H9 (cell line): ENCODE measurements around the gene AADAT. TPM values are rescaled to one million over a fixed set of nuclear protein-coding genes. Genes with fewer than 3 reads are reported as not detected.

ENCODE experiments used
- DNase-seq: peaks from one replicate; pipeline ENCODE4 v3.0.0-alpha.2; 2017
- H2AFZ ChIP-seq: one replicate; pipeline ENCODE4 v1.6.1; 2013; ENCODE audit warnings: mild to moderate bottlenecking, low read length, control low read depth, moderate library complexity
- H2AK5ac ChIP-seq: 2 replicates; pipeline ENCODE4 v1.6.1; 2013; ENCODE audit warnings: low read length, control low read depth, mixed read lengths; ENCODE audit not compliant: insufficient read length
- H2BK120ac ChIP-seq: one replicate; pipeline ENCODE4 v1.6.1; 2013; ENCODE audit warnings: low read depth, mild to moderate bottlenecking, low read length, control low read depth, inconsistent platforms; ENCODE audit not compliant: poor library complexity, severe bottlenecking
- H2BK12ac ChIP-seq: 2 replicates; pipeline ENCODE4 v1.6.1; 2013; ENCODE audit warnings: low read length, control low read depth, mixed read lengths, low read depth; ENCODE audit not compliant: insufficient read length
- H2BK15ac ChIP-seq: 2 replicates; pipeline ENCODE4 v1.6.1; 2013; ENCODE audit warnings: low read depth, low read length, control low read depth
- H2BK20ac ChIP-seq: one replicate; pipeline ENCODE4 v1.6.1; 2013; ENCODE audit warnings: low read depth, mild to moderate bottlenecking, low read length, control low read depth, inconsistent platforms; ENCODE audit not compliant: poor library complexity, severe bottlenecking
- H2BK5ac ChIP-seq: 2 replicates; pipeline ENCODE4 v1.6.1; 2013; ENCODE audit warnings: low read length, control low read depth, mixed read lengths; ENCODE audit not compliant: insufficient read length
- H3K14ac ChIP-seq: 2 replicates; pipeline ENCODE4 v1.6.1; 2013; ENCODE audit warnings: low read length, control low read depth; ENCODE audit not compliant: insufficient read depth
- H3K18ac ChIP-seq: 2 replicates; pipeline ENCODE4 v1.6.1; 2013; ENCODE audit warnings: low read depth, mild to moderate bottlenecking, mixed read lengths, low read length, control low read depth; ENCODE audit not compliant: insufficient read length
- H3K23ac ChIP-seq: 2 replicates; pipeline ENCODE4 v1.6.1; 2013; ENCODE audit warnings: low read length, control low read depth, mixed read lengths, low read depth; ENCODE audit not compliant: insufficient read length
- H3K23me2 ChIP-seq: 2 replicates; pipeline ENCODE4 v1.6.1; 2013; ENCODE audit warnings: low read depth, mild to moderate bottlenecking, mixed read lengths, low read length, control low read depth; ENCODE audit not compliant: insufficient read length, poor library complexity, severe bottlenecking
- H3K27ac ChIP-seq: 2 replicates; pipeline ENCODE4 v1.5.1; 2013; ENCODE audit warnings: low read length, control low read depth, mixed read lengths, low read depth; ENCODE audit not compliant: insufficient read length
- H3K27me3 ChIP-seq: 2 replicates; pipeline ENCODE4 v1.6.1; 2013; ENCODE audit warnings: low read length, control low read depth, inconsistent platforms; ENCODE audit not compliant: insufficient read depth
- H3K4ac ChIP-seq: 2 replicates; pipeline ENCODE4 v1.6.1; 2013; ENCODE audit warnings: low read depth, mild to moderate bottlenecking, control low read depth, inconsistent platforms, low read length, moderate library complexity
- H3K4me1 ChIP-seq: 2 replicates; pipeline ENCODE4 v1.6.1; 2013; ENCODE audit warnings: low read length, control low read depth, inconsistent platforms; ENCODE audit not compliant: insufficient read depth
- H3K4me2 ChIP-seq: 2 replicates; pipeline ENCODE4 v1.6.1; 2013; ENCODE audit warnings: low read length, control low read depth, mixed read lengths; ENCODE audit not compliant: insufficient read length, insufficient read depth
- H3K56ac ChIP-seq: 2 replicates; pipeline ENCODE4 v1.6.1; 2013; ENCODE audit warnings: low read depth, mild to moderate bottlenecking, mixed read lengths, low read length, control low read depth; ENCODE audit not compliant: insufficient read length
- H3K79me1 ChIP-seq: 2 replicates; pipeline ENCODE4 v1.6.1; 2013; ENCODE audit warnings: low read depth, mild to moderate bottlenecking, moderate library complexity, low read length, control low read depth, inconsistent platforms; ENCODE audit not compliant: insufficient read depth, poor library complexity, severe bottlenecking
- H3K79me2 ChIP-seq: 2 replicates; pipeline ENCODE4 v1.6.1; 2013; ENCODE audit warnings: low read length, control low read depth, inconsistent platforms; ENCODE audit not compliant: insufficient read depth
- H3K9ac ChIP-seq: 2 replicates; pipeline ENCODE4 v1.6.1; 2013; ENCODE audit warnings: low read length, control low read depth, mixed read lengths; ENCODE audit not compliant: insufficient read length; ENCODE audit errors: extremely low read depth
- H3K9me3 ChIP-seq: one replicate; pipeline ENCODE4 v1.6.1; 2013; ENCODE audit warnings: low read depth, low read length, inconsistent platforms; ENCODE audit not compliant: control insufficient read depth
- H3T11ph ChIP-seq: one replicate; pipeline ENCODE4 v1.6.1; 2013; ENCODE audit warnings: mild to moderate bottlenecking, low read length, control low read depth, inconsistent platforms
- H4K20me1 ChIP-seq: one replicate; pipeline ENCODE4 v1.6.1; 2013; ENCODE audit not compliant: control insufficient read depth, insufficient read length, insufficient read depth
- H4K5ac ChIP-seq: 2 replicates; pipeline ENCODE4 v1.6.1; 2013; ENCODE audit warnings: low read depth, mild to moderate bottlenecking, mixed read lengths, low read length, control low read depth; ENCODE audit not compliant: insufficient read length
- H4K8ac ChIP-seq: replicated peaks from 2 replicates; pipeline ENCODE4 v1.6.1; 2013; ENCODE audit warnings: low read length, control low read depth, mixed read lengths, low read depth; ENCODE audit not compliant: insufficient read length
- H4K91ac ChIP-seq: 2 replicates; pipeline ENCODE4 v1.6.1; 2013; ENCODE audit warnings: low read depth, mild to moderate bottlenecking, moderate library complexity, mixed read lengths, low read length, control low read depth; ENCODE audit not compliant: insufficient read length
- H3K27ac Mint-ChIP-seq, 3 experiments: 2 replicates in 2 of 3; 3 replicates in 1 of 3; pipeline ENCODE4 v1.8.0; 2020 to 2021; ENCODE audit warnings: mixed read lengths in 3 of 3, mild to moderate bottlenecking in 1 of 3, moderate library complexity in 1 of 3
- H3K27me3 Mint-ChIP-seq: 2 replicates; pipeline ENCODE4 v1.8.0; 2021; ENCODE audit warnings: low read depth, mild to moderate bottlenecking, moderate library complexity, mixed read lengths
- H3K36me3 Mint-ChIP-seq, 3 experiments: 2 replicates in 2 of 3; 3 replicates in 1 of 3; pipeline ENCODE4 v1.8.0; 2020 to 2021; ENCODE audit warnings: low read depth in 3 of 3, mixed read lengths in 3 of 3; ENCODE audit not compliant: insufficient read depth in 1 of 3
- H3K4me1 Mint-ChIP-seq, 2 experiments: 2 replicates each; pipeline ENCODE4 v1.8.0; 2020; ENCODE audit warnings: mixed read lengths in 2 of 2
- H3K4me3 Mint-ChIP-seq, 2 experiments: 2 replicates in 1 of 2; 3 replicates in 1 of 2; pipeline ENCODE4 v1.8.0; 2020 to 2021; ENCODE audit warnings: mild to moderate bottlenecking in 2 of 2, mixed read lengths in 2 of 2, moderate library complexity in 1 of 2
- H3K9me3 Mint-ChIP-seq, 2 experiments: 2 replicates in 1 of 2; 3 replicates in 1 of 2; pipeline ENCODE4 v1.8.0; 2020; ENCODE audit warnings: mild to moderate bottlenecking in 2 of 2, mixed read lengths in 2 of 2, moderate library complexity in 1 of 2
- WGBS: extraction: QIAGEN DNeasy Blood & Tissue Kit; methylation state at CpG from one replicate; pipeline ENCODE4 v1.1.7; 2013; ENCODE audit warnings: missing lambda C conversion rate, low lambda C conversion rate, mixed read lengths; ENCODE audit not compliant: insufficient read length; ENCODE audit errors: extremely low coverage; 5-methylcytosine and 5-hydroxymethylcytosine counted together
- total RNA-seq: library from RNA; stranded (reverse); gene quantifications from 2 replicates; pipeline ENCODE4 v1.2.1, GENCODE V29; 2021
- TF ChIP-seq, protein P1 (sequence below): fragments of 200-600 bp; sonication (generic); conservative IDR thresholded peaks from 3 replicates; pipeline ENCODE4 v1.8.0; 2021; ENCODE audit warnings: antibody characterized with exemption, mild to moderate bottlenecking

Gene AADAT
- total RNA-seq, 1 experiment from 2014 or later: 14.1 TPM

GRCh38 chr4:170068438-170069128, 21.2 kb downstream of the AADAT start:
- H2BK120ac ChIP-seq: no peak overlapping the region
- no peak overlapping the region for H3K27ac ChIP-seq
- no peak overlapping the region for H2AFZ ChIP-seq
- Mint-ChIP-seq H3K4me1 (no peaks in the 10 kb centered on the region), H3K27me3 (no peaks in the 10 kb centered on the region), H3K36me3 (peaks cover 0 to 52% (median 21%) of the 10 kb centered on the region in 3 experiments; a peak in 5 of 7 replicates), H3K4me3 (no peak overlapping the region), H3K9me3 (no peaks in the 10 kb centered on the region), H3K27ac (no peak overlapping the region)
- no peak overlapping the region for H4K8ac ChIP-seq
- H2BK5ac ChIP-seq: no peak overlapping the region
- H3K79me2 ChIP-seq: no peaks in the 10 kb centered on the region
- no peak overlapping the region for H3K23ac ChIP-seq
- no peak overlapping the region for H3K9ac ChIP-seq
- TF ChIP-seq, protein P1, sequence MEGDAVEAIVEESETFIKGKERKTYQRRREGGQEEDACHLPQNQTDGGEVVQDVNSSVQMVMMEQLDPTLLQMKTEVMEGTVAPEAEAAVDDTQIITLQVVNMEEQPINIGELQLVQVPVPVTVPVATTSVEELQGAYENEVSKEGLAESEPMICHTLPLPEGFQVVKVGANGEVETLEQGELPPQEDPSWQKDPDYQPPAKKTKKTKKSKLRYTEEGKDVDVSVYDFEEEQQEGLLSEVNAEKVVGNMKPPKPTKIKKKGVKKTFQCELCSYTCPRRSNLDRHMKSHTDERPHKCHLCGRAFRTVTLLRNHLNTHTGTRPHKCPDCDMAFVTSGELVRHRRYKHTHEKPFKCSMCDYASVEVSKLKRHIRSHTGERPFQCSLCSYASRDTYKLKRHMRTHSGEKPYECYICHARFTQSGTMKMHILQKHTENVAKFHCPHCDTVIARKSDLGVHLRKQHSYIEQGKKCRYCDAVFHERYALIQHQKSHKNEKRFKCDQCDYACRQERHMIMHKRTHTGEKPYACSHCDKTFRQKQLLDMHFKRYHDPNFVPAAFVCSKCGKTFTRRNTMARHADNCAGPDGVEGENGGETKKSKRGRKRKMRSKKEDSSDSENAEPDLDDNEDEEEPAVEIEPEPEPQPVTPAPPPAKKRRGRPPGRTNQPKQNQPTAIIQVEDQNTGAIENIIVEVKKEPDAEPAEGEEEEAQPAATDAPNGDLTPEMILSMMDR: no peak
- H2BK15ac ChIP-seq: no peak overlapping the region
- no peaks in the 10 kb centered on the region for H3K23me2 ChIP-seq
- H3K18ac ChIP-seq: no peak overlapping the region
- H3K27me3 ChIP-seq: no peaks in the 10 kb centered on the region
- H3K4me2 ChIP-seq: no peak overlapping the region
- no CpG with 5 or more reads among the region's 8 CpGs for whole genome bisulfite sequencing
- no peak overlapping the region for H3K56ac ChIP-seq
- no peaks in the 10 kb centered on the region for H3K79me1 ChIP-seq
- no peak overlapping the region for H3K4ac ChIP-seq
- H3K4me1 ChIP-seq: no peaks in the 10 kb centered on the region
- H2BK12ac ChIP-seq: no peak overlapping the region
- no peak overlapping the region for H2BK20ac ChIP-seq
- no peak overlapping the region for H4K5ac ChIP-seq
- H4K20me1 ChIP-seq: no peaks in the 10 kb centered on the region
- no peak overlapping the region for H3T11ph ChIP-seq
- no peaks in the 10 kb centered on the region for H3K9me3 ChIP-seq
- DNase-seq: no peak
- H2AK5ac ChIP-seq: no peak overlapping the region
- H3K14ac ChIP-seq: no peak overlapping the region
- H4K91ac ChIP-seq: no peak overlapping the region
